DND-41 (cell line): ENCODE results near the gene ADARB2.

Experiments used
- CTCF ChIP-seq: IDR thresholded peaks from 2 replicates; pipeline ENCODE4 v1.5.1; 2012; ENCODE audit warnings: borderline replicate concordance, low read length, moderate library complexity, mild to moderate bottlenecking; ENCODE audit not compliant: poor library complexity, severe bottlenecking; ENCODE audit errors: extremely low read depth
- EZH2 ChIP-seq: IDR thresholded peaks from 3 replicates; pipeline ENCODE4 v1.6.1; 2012; ENCODE audit warnings: borderline replicate concordance, low read depth, mild to moderate bottlenecking, moderate library complexity, low read length, inconsistent platforms; ENCODE audit not compliant: severe bottlenecking

GRCh38 chr10:1203704-1204103, 533.6 kb downstream of the ADARB2 start:
- TF ChIP-seq CTCF: no peak
- TF ChIP-seq EZH2: no peak
